Fibroblast of skin of left quadriceps (primary cell): Measurements from ENCODE around the gene BBS1.
"Not testable (repeated sequence)": the region's sequence is repeated elsewhere in the genome, so short reads cannot be mapped to it uniquely, and the experiment has no call there.

Experiments
- DNase-seq, 2 experiments: peaks; one replicate each; pipeline ENCODE4 v3.0.0-alpha.2; 2013; ENCODE audit warnings: low read depth in 2 of 2

BBS1 gene

DNA sequence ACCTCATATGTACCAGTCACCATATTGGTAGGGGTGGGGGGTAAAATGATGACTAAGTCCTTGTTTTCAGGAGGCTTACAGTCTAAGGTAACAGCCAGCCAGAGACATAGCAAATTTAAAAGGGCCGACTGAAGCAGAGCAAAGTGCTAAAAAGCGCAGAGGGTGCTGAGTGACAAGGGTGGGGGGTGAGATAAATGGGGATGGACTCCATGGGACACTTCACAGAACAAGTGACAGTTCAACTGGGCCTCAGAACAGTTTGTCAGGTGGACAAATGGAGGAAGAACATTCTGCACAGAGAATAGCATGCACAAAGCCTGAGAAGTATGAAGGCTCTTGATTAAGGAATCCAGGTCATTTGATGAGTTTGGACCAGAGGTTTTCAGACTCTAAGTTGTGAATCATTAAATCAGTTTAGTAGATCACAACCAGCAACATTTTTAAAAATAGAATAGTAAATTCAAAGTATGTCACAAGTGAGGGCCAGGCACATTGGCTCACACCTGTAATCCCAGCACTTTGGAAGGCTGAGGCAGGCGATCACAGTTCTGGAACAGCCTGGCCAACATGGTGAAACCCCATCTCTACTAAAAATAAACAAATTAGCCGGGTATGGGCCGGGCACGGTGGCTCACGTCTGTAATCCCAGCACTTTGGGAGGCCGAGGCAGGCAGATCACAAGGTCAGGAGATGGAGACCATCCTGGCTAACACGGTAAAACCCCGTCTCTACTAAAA is 14.0 kb downstream of the BBS1 start:
- no peak for DNase-seq

DNA sequence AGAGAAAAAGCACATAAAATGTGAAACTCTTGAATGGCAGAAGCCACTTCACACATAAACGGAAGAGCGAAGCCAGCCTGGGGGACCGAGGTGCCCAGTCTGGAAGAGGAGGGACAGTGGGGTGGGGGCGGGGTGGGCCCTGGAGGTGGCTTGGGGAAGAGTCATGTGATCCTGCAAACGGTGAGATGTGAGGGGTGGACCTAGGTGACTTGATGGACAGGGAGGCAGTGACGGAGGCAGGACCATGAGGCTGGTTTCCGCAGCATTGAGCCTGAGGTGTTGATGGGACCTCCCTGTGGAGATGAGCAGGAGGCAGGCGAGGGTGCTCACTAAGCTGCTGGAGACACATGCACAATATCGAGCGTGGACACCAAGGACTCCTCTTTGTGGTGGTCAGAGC is 18.6 kb downstream of the BBS1 start:
- no peak for DNase-seq

DNA sequence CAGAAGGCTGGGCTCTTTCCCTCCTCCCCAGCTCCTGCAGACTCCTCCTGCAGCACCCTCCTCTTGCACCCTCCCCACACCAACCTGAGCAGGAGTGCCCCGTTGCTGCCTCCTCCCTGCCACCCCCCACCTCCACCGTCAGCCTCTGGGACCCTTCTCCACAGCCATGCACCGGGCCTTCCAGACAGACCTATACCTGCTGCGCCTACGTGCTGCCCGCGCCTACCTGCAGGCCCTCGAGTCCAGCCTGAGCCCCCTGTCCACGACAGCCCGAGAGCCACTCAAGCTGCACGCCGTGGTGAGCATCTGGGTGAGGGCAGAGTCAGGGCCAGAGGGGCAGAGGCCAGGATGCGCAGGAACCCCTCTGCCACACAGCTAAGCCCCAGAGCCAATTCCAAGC is 19.2 kb downstream of the BBS1 start:
- DNase-seq: no peak

DNA sequence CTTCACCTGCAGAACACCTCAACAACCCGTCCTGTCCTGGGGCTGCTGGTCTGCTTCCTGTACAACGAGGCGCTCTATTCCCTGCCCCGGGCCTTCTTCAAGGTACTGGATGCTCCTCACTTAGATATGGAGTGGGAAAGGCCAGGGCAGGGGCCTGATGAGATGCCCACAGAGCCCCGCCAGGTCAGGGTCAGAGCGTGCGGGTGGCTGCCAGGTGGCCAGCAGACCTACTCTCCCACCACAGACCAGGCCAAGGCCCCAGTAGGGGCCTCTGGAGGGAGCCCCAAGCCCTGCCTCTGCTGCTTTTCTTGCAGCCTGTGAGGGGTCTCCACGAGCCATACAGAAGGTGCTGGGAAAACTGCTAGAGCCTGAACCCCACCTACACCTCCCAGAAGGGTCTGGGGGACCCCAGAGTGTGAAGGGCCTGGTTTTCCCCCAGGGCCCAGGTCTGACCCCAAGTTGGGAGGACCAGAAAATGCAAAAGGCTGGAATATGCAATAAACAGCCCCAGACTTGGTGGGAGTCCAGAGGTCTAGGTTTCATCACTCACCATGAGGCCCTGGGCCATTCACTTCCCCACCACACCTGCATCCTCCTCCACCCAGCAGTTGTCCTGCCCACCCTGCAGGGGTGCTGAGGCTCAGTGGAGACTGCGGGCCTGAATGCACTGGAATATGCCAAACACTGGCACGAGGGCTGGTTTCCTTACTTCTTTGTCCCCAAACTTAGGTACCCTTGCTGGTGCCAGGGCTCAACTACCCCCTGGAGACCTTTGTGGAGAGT is 20.7 kb downstream of the BBS1 start:
- no peak for DNase-seq

DNA sequence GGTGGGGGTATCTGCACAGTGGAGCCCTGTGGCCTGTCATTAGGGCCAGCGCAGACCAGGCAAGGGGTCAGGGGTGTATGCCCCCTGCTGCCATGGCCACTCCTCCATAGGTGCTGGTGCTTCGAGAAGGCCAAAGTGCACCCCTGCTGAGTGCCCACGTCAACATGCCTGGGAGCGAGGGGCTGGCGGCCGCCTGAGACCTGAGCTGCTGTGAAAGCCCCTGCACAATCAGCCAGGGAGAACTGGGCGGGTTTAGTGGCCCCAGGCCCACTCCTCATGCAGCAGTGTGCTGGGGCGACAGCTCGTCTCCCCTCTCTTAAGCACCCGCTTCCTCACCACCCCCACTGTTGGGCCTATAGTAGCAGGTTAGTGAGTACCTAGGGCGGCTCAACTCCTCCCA is 21.4 kb downstream of the BBS1 start:
- DNase-seq: no peak

DNA sequence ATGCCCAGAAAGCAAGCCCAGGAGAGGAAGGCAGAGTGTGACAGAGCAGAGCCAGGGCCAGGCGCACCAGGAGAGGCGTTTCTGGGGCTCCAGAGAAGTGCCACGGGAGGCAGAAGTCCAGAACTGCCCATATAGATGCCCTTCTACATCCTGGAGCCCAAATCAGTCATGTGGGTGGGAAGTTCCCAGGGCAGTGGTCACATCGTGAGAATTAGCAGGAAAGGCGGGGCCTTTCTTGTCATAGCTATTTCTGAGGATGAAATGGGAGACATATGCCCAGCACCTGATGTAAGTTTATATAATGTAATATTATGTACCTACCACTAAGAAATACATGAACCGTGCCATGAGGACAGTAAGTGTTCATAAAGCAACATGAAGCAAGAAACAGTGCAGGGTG is 22.3 kb downstream of the BBS1 start:
- DNase-seq: no peak

DNA sequence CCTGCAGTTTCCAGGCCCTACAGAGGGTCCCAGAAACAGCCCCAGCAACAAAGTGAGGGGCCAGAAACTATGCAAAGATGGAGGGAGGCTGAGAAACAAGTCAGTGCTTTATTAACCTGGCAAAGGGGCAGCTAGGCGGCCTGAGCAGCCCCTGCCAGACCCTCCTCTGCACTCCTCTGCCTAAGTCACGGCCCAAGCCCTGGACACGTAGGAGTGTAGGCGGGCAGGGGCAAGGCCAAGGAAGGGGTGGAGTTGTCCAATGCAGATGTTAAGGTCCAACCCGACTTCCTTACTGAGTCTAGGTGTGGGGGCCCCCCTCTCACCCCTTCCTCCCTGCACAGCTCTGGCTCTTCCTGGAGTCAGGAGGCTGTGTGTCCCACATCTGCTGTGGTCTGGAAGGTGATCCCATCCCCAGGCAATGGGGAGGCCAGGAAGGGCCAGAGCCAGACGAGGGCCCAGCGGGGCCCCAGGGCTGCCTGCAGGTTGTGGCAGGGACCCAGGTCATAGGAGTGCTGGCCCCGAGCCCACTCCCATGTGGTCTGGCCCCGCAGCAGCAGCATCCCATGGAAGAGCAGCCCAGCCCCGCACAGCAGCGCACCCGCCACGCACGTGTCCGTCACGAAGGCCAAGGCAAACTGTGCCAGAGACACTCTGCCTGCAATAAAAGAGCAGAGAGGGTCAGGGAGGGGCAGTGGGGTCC is 28.9 kb downstream of the BBS1 start:
- no peak for DNase-seq

DNA sequence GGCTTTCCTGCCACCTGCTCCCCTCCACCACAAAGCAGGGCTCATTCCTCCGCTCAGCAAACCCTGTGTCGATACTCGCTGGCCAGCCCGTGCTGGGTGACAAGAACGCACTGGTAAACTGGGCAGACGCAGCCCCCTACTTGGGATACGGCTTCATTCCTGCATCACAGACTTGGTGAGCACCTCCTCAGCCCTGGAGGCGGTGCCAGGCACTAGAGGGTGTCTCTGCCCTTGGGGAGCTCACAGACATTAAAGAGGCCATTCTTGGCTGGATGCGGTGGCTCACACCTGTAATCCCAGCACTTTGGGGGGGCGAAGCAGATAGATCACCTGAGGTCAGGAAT is 29.4 kb downstream of the BBS1 start:
- DNase-seq: no peak

DNA sequence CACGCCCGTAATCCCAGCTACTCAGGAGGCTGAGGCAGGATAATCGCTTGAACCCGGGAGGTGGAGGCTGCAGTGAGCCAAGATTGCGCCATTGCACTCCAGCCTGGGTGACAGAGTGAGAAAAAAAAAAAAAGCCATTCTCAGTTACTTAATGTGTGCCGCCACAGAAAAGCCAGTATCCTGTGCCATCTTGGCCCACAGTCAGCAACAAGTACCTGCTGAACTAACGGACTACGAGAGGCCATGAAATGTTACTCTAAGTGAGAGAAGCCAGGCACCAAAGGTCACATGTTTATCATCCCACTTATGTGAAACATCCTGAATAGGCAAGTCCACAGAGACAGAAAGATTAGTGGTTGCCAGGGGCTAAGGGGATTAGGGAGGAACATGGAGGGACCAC is 30.2 kb downstream of the BBS1 start:
- DNase-seq: not testable (repeated sequence)

DNA sequence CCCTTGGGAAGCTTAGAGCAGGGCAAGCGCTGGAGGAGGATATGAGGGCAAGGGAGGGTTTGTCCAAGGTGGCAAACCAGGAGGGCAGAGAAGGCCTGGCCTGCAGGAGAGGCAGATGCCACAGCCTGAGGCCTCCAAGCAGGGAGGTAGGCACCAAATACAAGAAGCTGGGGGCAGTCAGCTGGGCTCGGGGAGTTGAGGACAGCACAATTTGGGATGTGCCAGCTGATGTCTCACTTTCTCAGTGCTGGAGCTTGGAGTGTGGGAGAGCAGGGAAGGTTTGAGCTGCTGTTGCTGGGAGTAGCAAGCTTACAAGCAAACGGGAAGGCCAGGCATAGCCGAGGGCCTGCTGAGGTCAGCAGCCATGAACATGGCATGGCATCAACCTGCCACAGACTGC is 31.5 kb downstream of the BBS1 start:
- DNase-seq: no peak

DNA sequence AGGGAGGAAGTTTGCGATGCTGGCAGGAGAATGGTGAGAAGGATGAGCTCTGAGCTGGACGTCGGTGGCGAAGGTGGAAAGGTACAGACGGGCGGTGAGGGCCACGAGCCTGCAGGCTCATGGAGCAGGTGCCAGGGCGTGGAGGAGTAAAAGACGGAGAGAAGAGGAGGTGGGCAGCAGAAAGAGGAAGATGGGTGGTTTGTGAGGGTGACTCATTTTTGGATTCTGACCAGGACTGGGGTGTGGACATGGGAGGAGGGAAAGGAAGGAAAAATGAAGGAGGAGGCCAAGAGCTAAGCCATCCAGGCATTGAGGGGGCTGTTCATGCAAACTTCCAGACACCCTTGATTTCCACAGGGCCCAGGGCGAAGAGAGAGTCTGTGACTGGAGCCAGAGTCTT is 31.9 kb downstream of the BBS1 start:
- DNase-seq: no peak

DNA sequence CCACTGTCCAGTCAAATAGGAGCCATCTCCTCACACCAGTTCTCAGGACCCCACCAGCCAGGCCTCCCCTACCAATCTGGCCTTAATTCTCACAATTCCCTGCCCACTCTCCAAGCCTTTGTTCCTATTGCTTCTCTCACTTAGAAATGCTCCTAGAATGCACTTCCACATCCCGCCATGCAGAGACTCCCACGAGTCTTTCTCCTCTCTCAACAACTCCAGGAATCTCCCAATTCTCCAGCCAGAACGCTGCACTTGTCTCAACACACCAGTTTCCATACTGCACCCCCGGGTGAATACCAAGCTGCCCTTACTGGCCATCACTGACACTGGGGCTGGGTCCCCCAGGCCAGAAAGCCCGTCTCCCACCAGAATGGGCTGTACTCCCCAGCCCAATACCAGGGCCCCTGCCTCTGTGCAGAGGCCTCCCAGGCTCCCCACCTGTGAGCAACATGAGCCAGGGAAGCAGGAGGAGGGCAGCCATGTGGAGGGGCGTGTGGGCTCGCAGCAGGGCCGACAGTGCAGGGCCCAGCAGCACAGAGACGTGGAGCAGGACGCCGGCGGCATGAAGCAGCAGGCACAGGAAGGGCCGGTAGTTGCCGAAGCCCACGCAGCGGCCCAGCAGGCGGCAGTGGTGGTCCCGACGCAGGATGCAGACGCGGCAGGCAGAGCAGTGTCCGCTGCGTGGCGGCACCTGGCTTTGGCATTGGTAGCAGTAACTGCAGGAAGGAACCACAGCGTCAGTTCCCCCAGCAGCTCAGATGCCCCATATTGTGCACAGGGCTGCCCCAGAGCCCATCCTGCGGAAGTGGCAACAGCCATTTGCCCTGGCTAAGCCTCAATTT is 33.0 kb downstream of the BBS1 start:
- peak in 1 of 2 experiments; percentile 11 for DNase-seq

DNA sequence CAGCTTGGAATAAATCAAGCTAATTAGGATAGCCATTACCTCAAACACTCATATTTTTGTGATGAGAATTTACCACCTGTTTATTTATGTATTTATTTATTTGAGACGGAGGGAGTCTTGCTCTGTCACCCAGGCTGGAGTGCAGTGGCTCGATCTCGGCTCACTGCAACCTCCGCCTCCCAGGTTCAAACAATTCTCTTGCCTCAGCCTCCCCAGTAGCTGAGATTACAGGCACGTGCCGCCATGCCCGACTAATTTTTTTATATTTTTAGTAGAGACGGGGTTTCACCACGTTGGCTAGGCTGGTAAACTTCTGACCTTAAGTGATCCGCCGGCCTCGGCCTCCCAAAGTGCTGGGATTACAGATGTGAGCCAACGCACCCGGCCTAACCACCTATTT is 34.5 kb downstream of the BBS1 start:
- DNase-seq: not testable (repeated sequence)

DNA sequence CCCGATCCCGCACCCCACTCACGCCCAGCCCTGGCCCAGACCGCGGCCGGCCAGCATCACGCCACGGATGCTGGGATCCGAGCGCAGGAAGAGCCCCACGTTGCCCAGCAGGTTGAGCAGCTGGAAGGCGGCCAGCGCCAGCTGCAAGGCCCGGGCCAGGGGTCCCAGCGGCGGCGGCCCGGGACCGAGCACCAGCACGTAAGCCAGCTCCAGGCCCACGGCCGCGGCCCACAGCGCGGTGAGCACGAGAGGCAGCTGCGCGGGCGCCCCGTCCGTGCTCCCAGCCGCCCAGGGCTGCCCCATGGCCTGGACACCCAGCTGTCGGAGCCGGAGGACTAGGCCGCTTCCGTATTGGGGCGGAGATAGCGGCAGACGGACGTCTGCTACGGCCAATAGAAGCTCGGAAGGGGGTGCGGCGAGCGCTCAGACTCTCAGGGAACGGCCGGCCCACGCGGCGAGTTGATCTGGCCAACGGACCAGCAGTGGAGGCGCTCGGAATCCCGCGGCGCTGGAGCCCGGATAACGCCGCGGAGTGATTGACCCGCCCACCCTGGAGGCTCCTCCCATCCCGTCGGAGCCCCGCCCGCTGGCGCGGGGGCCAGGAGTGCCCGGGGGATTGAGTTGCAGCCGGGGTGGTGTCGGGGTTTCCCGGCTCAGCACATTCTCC is 35.4 kb downstream of the BBS1 start, which contains the start of gene ZDHHC24:
Gene ZDHHC24, minus strand, starts transcription at position 348 of the 667 bp plus-strand sequence. Its CDS starts 45 bp downstream, at position 303.
- peak; percentile 94 for DNase-seq

DNA sequence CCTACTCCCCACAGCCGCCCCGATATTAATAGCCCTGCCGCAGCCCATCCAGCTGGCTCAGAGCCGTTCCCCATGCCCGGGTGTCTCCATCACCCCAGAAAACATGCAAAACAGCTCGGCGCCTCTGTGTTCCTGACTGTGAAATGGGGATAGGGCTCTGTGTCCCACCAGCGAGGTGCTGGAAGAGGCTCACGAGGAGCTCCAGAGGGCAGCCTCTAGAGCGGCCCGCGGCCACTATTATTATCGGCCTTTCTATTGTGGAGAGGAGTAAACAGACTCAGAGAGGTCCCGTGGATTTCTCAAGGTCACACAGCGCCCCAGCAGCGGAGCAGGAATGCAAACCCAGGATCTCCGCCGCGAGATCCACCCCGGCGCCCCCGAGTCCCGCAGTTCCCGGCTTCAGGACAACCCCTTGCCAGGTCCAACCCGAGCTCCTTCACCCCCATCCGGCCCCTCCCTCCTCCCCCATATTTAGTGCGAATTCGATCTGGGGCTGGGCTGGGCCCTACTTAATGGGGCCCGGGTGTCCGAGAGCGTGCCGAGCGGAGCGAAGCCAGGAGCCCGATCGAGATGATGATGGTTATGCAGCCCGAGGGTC is 36.0 kb downstream of the BBS1 start, which contains the start of gene ACTN3:
Gene ACTN3, plus strand, starts transcription at position 536 of the 598 bp plus-strand sequence. Its CDS starts 35 bp downstream, at position 571.
- DNase-seq: peak in 1 of 2 experiments; percentile 13

DNA sequence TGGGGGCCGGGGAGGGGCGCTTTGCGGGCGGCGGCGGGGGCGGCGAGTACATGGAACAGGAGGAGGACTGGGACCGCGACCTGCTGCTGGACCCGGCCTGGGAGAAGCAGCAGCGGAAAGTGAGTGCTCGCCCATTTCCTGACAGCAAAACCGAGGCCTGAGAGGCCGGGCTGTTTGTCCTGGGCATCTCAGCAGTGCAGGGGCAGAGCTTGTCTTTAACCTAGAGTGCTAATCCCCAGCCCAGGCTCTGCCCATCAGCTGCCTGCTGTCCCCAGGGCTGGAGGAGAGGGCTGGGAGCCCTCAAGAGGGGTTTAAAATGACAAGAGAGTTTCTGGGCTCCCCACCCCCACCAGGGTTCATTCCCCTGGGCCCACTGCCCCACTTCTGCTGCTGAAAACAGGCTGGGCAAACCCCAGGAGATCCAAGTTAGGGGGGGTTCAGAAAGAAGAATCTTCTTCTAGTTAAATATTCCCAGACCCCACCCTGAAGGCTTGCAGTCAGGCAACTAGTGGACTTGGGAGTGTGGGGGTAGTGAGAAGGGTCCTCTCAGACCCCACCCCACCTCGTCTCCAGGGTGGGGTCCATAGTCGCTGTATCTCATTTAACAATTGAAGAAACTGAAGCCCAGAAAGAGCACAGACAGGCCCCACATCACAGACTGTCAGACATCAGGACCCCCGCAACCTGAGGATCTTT is 36.7 kb downstream of the BBS1 start:
- DNase-seq: no peak

DNA sequence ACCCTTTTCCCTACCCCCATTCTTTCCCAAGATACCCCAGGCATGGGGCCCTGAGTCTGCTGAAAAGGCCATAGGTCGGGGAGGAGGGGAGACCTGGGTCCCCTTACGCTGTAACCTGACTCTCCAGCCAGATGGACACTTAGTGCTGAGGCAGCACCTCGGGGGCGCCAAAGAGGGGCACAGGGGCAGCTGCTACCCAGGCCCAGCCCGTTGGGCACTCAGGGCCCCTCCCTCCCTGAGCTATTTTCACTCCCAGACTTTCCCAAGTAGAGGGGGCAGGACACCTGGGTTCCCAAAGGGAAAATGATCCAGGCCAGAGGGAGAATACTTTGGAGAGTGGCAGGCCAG is 37.2 kb downstream of the BBS1 start:
- no peak for DNase-seq

DNA sequence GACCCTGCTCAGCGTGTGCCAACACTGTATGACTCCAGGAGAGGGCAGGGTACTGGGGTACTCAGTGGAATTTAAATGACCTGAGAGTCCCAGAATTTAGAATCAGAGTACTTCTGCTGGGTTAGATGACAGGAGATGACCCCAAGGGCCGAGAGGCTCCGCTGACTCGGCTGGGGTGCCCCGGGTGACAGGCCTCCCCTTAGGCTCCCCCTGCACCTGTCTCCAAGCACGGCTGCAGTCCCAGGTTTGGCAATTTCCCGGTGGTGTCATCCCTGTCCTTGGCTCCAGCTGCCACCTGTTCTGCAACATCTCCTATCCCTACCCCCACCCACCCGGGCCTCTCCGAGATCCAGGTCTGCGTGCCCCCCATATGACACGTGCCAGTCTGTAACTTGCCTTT is 37.6 kb downstream of the BBS1 start:
- DNase-seq: no peak

DNA sequence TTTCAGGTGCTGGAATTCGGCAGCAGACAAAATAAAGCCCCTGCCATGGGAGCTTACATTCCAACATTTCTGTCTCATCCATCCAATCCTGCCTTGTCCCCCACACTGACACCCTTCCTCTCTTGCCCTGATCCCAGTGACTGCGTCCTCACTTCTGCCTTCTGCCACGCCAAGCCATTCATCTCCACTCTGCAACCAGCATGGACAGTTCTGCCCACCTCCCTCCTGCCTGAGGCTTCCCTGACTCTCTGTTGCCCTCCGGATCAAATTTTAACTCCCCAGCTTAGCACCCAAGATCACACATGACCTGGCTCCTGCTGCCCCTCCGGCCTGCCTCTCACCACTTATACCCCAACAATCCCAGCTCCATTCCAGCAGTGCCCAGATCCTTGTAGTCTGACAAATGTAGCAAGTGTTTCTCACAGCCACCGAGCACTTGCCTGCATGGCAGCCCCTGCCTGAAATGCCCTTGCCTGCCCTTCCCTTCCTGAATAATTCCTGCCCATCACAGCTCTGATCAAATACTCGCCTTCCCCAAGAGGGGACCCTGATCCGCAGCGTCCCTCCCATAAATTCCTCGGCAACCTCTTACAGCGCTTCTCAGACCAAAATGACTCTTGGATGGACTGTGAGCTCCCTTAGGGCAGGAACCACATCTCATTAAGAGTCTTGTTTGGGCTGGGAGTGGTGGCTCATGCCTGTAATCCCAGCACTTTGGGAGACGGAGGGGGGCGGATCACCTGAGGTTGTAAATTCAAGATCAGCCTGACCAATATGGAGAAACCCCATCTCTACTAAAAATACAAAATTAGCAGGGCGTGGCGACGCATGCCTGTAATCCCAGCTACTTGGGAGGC is 38.6 kb downstream of the BBS1 start:
- DNase-seq: no peak
